GM19455 (cell line): ENCODE results near the gene PCDHA5.

Experiments used
- ATAC-seq: cut with Tn5 transposase; IDR thresholded peaks from one replicate; pipeline ENCODE4 v1.9.1; 2021; ENCODE audit not compliant: unreplicated experiment

The PCDHA5 gene

DNA sequence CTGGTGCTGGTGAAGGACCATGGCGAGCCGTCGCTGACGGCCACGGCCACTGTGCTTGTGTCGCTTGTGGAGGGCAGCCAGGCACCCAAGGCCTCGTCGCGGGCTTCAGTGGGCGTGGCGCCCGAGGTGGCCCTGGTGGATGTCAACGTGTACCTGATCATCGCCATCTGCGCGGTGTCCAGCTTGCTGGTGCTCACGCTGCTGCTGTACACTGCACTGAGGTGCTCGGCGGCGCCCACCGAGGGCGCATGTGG lies 36.5 kb downstream of the PCDHA5 start:
- no peak for ATAC-seq

DNA sequence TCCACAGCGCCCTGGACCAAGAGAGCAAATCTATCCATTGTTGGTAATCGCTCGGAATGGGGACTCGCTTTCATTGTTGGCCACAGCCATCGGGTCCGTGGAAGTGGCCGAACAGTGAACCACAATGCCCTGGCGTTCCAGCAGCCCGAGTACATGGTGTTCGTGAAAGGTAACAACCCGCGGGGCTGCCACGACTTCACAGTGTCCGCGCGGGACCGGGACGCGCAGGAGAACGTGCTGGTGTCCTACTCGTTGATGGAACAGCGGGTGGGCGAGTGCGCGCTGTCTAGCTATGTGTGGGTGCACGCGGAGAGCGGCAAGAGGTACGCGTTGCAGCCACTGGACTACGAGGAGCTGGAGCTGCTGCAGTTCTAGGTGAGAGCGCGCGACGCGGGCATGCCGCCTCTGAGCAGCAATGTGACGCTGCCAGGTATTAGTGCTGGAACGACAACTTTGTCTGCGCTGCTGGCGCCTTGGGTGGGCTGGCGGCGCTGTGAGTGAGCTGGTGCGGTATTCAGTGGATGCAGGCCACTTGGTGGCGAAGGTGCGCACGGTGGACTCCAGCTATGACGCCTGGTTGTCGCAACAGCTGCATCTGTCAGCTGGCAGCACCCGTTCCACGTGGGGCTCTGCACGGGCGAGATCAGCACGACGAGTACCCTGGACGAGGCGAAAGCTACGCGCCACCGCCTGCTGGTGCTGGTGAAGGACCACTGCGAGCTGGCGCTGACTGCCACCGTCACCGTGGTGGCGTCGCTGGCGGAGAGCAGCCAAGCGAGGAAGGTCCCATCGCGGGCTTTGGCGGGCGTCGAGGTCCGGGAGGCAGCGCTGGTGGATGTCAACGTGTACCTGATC lies 41.3 kb downstream of the PCDHA5 start:
- ATAC-seq: no peak

DNA sequence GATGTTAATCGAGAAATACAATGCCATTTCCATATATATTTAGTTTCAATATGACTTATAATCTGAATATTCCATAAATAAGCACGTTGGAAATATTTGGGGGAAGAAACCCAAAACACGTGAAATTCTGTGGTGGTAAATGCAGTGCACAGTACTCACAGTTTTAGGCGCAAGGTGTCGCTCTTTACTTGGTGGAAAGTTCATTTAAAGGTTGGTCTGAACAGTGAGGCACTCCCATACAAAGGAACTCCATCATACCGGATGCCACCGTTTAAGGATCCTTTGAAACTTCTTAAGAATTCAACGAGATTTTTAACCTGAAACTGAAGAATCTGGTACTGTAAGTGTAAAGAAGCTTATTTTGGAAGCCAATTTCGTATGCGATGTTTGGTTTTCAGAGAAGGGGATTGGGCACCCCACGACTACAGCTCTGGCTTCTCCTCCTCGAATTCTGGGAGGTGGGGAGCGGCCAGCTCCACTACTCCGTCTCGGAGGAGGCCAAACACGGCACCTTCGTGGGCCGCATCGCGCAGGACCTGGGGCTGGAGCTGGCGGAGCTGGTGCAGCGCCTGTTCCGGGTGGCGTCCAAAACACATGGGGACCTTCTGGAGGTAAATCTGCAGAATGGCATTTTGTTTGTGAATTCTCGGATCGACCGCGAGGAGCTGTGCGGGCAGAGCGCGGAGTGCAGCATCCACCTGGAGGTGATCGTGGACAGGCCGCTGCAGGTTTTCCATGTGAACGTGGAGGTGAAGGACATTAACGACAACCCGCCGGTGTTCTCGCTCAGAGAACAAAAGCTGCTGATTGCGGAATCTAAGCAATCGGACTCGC lies 47.5 kb downstream of the PCDHA5 start, which contains the start of gene PCDHA11:
TSS of gene PCDHA11 (plus strand) at position 237 of the 834 bp plus-strand sequence. CDS start at position 384, 147 bp downstream.
- no peak for ATAC-seq

DNA sequence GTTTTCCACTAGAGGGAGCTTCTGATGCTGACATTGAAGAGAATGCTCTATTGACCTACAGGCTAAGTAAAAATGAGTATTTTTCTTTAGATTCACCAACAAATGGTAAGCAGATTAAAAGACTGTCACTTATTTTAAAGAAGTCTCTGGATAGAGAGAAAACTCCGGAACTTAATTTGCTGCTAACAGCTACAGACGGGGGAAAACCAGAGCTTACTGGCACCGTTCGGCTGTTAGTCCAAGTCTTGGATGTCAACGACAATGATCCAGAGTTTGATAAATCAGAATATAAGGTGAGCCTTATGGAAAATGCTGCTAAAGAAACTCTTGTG lies 48.1 kb downstream of the PCDHA5 start:
- ATAC-seq: no peak

DNA sequence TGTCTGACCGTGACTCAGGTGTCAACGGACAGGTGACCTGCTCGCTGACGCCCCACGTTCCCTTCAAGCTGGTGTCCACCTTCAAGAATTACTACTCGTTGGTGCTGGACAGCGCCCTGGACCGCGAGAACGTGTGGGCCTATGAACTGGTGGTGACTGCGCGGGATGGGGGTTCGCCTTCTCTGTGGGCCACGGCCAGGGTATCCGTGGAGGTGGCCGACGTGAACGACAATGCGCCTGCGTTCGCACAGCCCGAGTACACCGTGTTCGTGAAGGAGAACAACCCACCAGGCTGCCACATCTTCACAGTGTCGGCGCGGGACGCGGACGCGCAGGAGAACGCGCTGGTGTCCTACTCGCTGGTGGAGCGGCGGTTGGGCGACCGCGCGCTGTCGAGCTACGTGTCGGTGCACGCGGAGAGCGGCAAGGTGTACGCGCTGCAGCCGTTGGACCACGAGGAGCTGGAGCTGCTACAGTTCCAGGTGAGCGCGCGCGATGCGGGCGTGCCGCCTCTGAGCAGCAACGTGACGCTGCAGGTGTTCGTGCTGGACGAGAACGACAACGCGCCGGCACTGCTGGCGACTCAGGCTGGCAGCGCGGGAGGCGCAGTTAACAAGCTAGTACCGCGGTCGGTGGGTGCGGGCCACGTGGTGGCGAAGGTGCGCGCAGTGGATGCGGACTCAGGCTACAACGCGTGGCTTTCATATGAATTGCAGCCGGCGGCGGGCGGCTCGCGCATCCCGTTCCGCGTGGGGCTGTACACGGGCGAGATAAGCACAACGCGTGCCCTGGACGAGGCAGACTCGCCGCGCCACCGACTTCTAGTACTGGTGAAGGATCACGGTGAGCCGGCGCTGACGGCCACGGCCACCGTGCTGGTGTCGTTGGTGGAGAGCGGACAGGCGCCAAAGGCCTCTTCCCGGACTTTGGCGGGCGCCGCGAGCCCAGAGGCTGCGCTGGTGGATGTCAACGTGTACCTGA lies 49.1 kb downstream of the PCDHA5 start:
- ATAC-seq: no peak
